Mesenchymal stem cell (in vitro differentiated cells and primary cell): ENCODE results near the gene LRRC26. TPM values are rescaled to one million over a fixed set of nuclear protein-coding genes. Genes with fewer than 3 reads are reported as not detected.

Source experiments
- DNase-seq: peaks from one replicate; pipeline ENCODE4 v3.0.0-alpha.2; 2013
- H2AFZ ChIP-seq: one replicate; pipeline ENCODE4 v1.6.1; 2013; ENCODE audit warnings: low read depth, mild to moderate bottlenecking, control low read depth, inconsistent platforms, low read length, moderate library complexity
- H2AK5ac ChIP-seq: 2 replicates; pipeline ENCODE4 v1.6.1; 2013; ENCODE audit warnings: low read length, moderate library complexity, mild to moderate bottlenecking, inconsistent platforms; ENCODE audit not compliant: severe bottlenecking
- H2BK120ac ChIP-seq: one replicate; pipeline ENCODE4 v1.6.1; 2013; ENCODE audit warnings: low read depth, mild to moderate bottlenecking, inconsistent platforms, low read length, moderate library complexity
- H2BK12ac ChIP-seq, 2 experiments: one replicate each; pipeline ENCODE4 v1.6.1; 2013; ENCODE audit warnings: inconsistent platforms in 2 of 2, low read length in 2 of 2, mild to moderate bottlenecking in 2 of 2, moderate library complexity in 2 of 2, control low read depth in 1 of 2
- H2BK15ac ChIP-seq: one replicate; pipeline ENCODE4 v1.6.1; 2013; ENCODE audit warnings: mild to moderate bottlenecking, low read depth, inconsistent platforms; ENCODE audit not compliant: poor library complexity, severe bottlenecking
- H2BK5ac ChIP-seq: 2 replicates; pipeline ENCODE4 v1.6.1; 2013; ENCODE audit warnings: low read depth, mild to moderate bottlenecking, low read length, control low read depth, inconsistent platforms; ENCODE audit not compliant: poor library complexity, severe bottlenecking
- H3K14ac ChIP-seq, 2 experiments: one replicate each; pipeline ENCODE4 v1.6.1; 2013; ENCODE audit warnings: inconsistent platforms in 2 of 2, low read length in 2 of 2, control low read depth in 1 of 2, mild to moderate bottlenecking in 1 of 2, moderate library complexity in 1 of 2
- H3K18ac ChIP-seq, 2 experiments: one replicate each; pipeline ENCODE4 v1.6.1; 2013; ENCODE audit warnings: inconsistent platforms in 2 of 2, low read length in 2 of 2, control low read depth in 1 of 2, low read depth in 1 of 2, mild to moderate bottlenecking in 1 of 2
- H3K23ac ChIP-seq, 2 experiments: one replicate each; pipeline ENCODE4 v1.6.1; 2013; ENCODE audit warnings: inconsistent platforms in 2 of 2, low read length in 2 of 2, mild to moderate bottlenecking in 2 of 2, moderate library complexity in 2 of 2, control low read depth in 1 of 2
- H3K27ac ChIP-seq: 2 replicates; pipeline ENCODE4 v1.5.1; 2013; ENCODE audit warnings: mild to moderate bottlenecking, moderate library complexity, low read length, control low read depth, inconsistent platforms; ENCODE audit not compliant: poor library complexity, severe bottlenecking
- H3K27me3 ChIP-seq, 2 experiments: 2 replicates each; pipeline versions ENCODE4 v1.6.1 to v1.7.0; 2013; ENCODE audit warnings: low read length in 2 of 2, mild to moderate bottlenecking in 2 of 2, moderate library complexity in 2 of 2, control low read depth in 1 of 2, inconsistent platforms in 1 of 2; ENCODE audit not compliant: control insufficient read depth in 1 of 2, insufficient read depth in 1 of 2
- H3K36me3 ChIP-seq, 2 experiments: 2 replicates each; pipeline versions ENCODE4 v1.6.1 to v1.7.0; 2013; ENCODE audit warnings: low read length in 2 of 2, control low read depth in 1 of 2, inconsistent platforms in 1 of 2, low read depth in 1 of 2, mild to moderate bottlenecking in 1 of 2; ENCODE audit not compliant: insufficient read depth in 2 of 2, control insufficient read depth in 1 of 2
- H3K4ac ChIP-seq, 2 experiments: one replicate each; pipeline ENCODE4 v1.6.1; 2013; ENCODE audit warnings: inconsistent platforms in 2 of 2, low read length in 2 of 2, mild to moderate bottlenecking in 2 of 2, moderate library complexity in 2 of 2, control low read depth in 1 of 2, low read depth in 1 of 2
- H3K4me1 ChIP-seq: 2 replicates; pipeline ENCODE4 v1.6.1; 2013; ENCODE audit warnings: low read depth, low read length, control low read depth; ENCODE audit not compliant: control insufficient read depth, insufficient read depth
- H3K4me2 ChIP-seq: 2 replicates; pipeline ENCODE4 v1.6.1; 2013; ENCODE audit warnings: low read length, mild to moderate bottlenecking, inconsistent platforms; ENCODE audit not compliant: poor library complexity, severe bottlenecking
- H3K4me3 ChIP-seq, 2 experiments: 2 replicates each; pipeline versions ENCODE4 v1.5.1 to v1.7.0; 2013; ENCODE audit warnings: low read length in 2 of 2, mild to moderate bottlenecking in 2 of 2, control low read depth in 1 of 2, low read depth in 1 of 2; ENCODE audit not compliant: insufficient read depth in 1 of 2
- H3K79me1 ChIP-seq: replicated peaks from 2 replicates; pipeline ENCODE4 v1.6.1; 2013; ENCODE audit warnings: mild to moderate bottlenecking, control low read depth, low read length, inconsistent platforms; ENCODE audit not compliant: poor library complexity, severe bottlenecking
- H3K9ac ChIP-seq: 2 replicates; pipeline ENCODE4 v1.7.0; 2013; ENCODE audit warnings: mild to moderate bottlenecking, low read length, moderate library complexity
- H3K9me3 ChIP-seq: 2 replicates; pipeline ENCODE4 v1.7.0; 2013; ENCODE audit warnings: mild to moderate bottlenecking, low read length; ENCODE audit not compliant: control insufficient read depth
- H4K8ac ChIP-seq: one replicate; pipeline ENCODE4 v1.6.1; 2013; ENCODE audit warnings: inconsistent platforms, mild to moderate bottlenecking, low read length, moderate library complexity
- H4K91ac ChIP-seq: one replicate; pipeline ENCODE4 v1.6.1; 2013; ENCODE audit warnings: mild to moderate bottlenecking, low read length, inconsistent platforms
- whole genome bisulfite sequencing: methylation state at CpG from one replicate; pipeline ENCODE4 v1.1.7; 2013; ENCODE audit warnings: mixed read lengths; 5-methylcytosine and 5-hydroxymethylcytosine counted together
- polyA plus RNA-seq, 2 experiments: library from polyadenylated mRNA; stranded (reverse); fragments of 200-250 nt; gene quantifications; one replicate each; pipeline ENCODE4 v1.2.3, GENCODE V29; 2013

Gene LRRC26
- not detected for polyA plus RNA-seq (2013, experiment 1 of 2)
- polyA plus RNA-seq (2013, experiment 2 of 2): not detected

- Histone ChIP-seq H3K27me3 (peaks cover 75 to 86% of the 10 kb centered on the region in 2 experiments), H2BK120ac (no peak within 1 kb of the TSS), H3K4ac (no peak within 1 kb of the TSS), H3K4me3 (peak within 1 kb of the TSS in 1 of 2 experiments; percentile 38), H3K27ac (no peak within 1 kb of the TSS), H2AFZ (no peak within 1 kb of the TSS), H3K18ac (no peak within 1 kb of the TSS), H3K4me1 (peaks cover 21% of the 10 kb centered on the region), H3K4me2 (peak within 1 kb of the TSS; percentile 73), H4K91ac (no peak within 1 kb of the TSS), H3K23ac (peak within 1 kb of the TSS in 1 of 2 experiments; percentile 85), H2AK5ac (no peak within 1 kb of the TSS), H3K9me3 (no peaks in the 10 kb centered on the region), H2BK15ac (no peak within 1 kb of the TSS), H3K36me3 (no peaks in the 10 kb centered on the region), H3K14ac (no peak within 1 kb of the TSS), H2BK12ac (no peak within 1 kb of the TSS), H3K9ac (no peak within 1 kb of the TSS), H4K8ac (no peak within 1 kb of the TSS), H3K79me1 (no peaks in the 10 kb centered on the region), H2BK5ac (no peak within 1 kb of the TSS)
- no peak for DNase-seq
- WGBS: 27% methylated on average over 41 of the region's 41 CpGs
Measured at GRCh38 chr9:137169896-137170358, at the start of gene LRRC26. LRRC26 (minus strand) TSS chr9:137170051; CDS start chr9:137169943, 108 bp downstream.

GRCh38 chr9:137218754-137219271 is 49.0 kb upstream of the LRRC26 start:
- peak overlapping the region; percentile 59 for H3K27ac ChIP-seq
- no peaks in the 10 kb centered on the region for H3K27me3 ChIP-seq
- H3K79me1 ChIP-seq: no peaks in the 10 kb centered on the region
- DNase-seq: peak; percentile 71
- no peaks in the 10 kb centered on the region for H3K9me3 ChIP-seq
- no peak overlapping the region for H2AFZ ChIP-seq
- peak overlapping the region; percentile 75 for H4K8ac ChIP-seq
- H4K91ac ChIP-seq: peak overlapping the region; percentile 63
- no peak overlapping the region for H2BK5ac ChIP-seq
- WGBS: 37% methylated on average over 12 of the region's 12 CpGs
- H3K4me3 ChIP-seq: no peak overlapping the region
- H3K4me2 ChIP-seq: no peak overlapping the region
- H3K9ac ChIP-seq: no peak overlapping the region
- peaks cover 61% of the 10 kb centered on the region for H3K4me1 ChIP-seq
- no peak overlapping the region for H3K23ac ChIP-seq
- H3K18ac ChIP-seq: peak overlapping the region; percentile 11 to 19
- H3K36me3 ChIP-seq: peaks cover 5 to 37% of the 10 kb centered on the region in 2 experiments
- no peak overlapping the region for H2BK120ac ChIP-seq
- peak overlapping the region in 1 of 2 experiments; percentile 57 for H3K4ac ChIP-seq
- H2BK12ac ChIP-seq: peak overlapping the region in 1 of 2 experiments; percentile 65
- H2BK15ac ChIP-seq: no peak overlapping the region
- H2AK5ac ChIP-seq: no peak overlapping the region
- no peak overlapping the region for H3K14ac ChIP-seq

- Histone ChIP-seq H3K79me1 (no peaks in the 10 kb centered on the region), H4K91ac (peak overlapping the region; percentile 64), H3K4me1 (peaks cover 59% of the 10 kb centered on the region), H2AK5ac (no peak overlapping the region), H3K36me3 (peaks cover 5 to 43% of the 10 kb centered on the region in 2 experiments), H3K9ac (no peak overlapping the region), H3K4me2 (no peak overlapping the region), H3K23ac (peak overlapping the region in 1 of 2 experiments; percentile 40), H2BK120ac (no peak overlapping the region), H3K18ac (peak overlapping the region; percentile 14 to 19), H3K27me3 (no peaks in the 10 kb centered on the region), H3K27ac (peak overlapping the region; percentile 59), H2BK15ac (peak overlapping the region; percentile 97), H2AFZ (no peak overlapping the region), H2BK5ac (no peak overlapping the region), H2BK12ac (peak overlapping the region in 1 of 2 experiments; percentile 73), H3K9me3 (no peaks in the 10 kb centered on the region), H3K14ac (no peak overlapping the region), H3K4ac (peak overlapping the region in 1 of 2 experiments; percentile 58), H3K4me3 (peak overlapping the region; percentile 5 to 69), H4K8ac (peak overlapping the region; percentile 59)
- DNase-seq: no peak
- 97% methylated on average over 27 of the region's 30 CpGs for WGBS
Measured at GRCh38 chr9:137218212-137218753, 48.4 kb upstream of the LRRC26 start.
